ENCODE data around the gene PYGM.

Gene PYGM

DNA sequence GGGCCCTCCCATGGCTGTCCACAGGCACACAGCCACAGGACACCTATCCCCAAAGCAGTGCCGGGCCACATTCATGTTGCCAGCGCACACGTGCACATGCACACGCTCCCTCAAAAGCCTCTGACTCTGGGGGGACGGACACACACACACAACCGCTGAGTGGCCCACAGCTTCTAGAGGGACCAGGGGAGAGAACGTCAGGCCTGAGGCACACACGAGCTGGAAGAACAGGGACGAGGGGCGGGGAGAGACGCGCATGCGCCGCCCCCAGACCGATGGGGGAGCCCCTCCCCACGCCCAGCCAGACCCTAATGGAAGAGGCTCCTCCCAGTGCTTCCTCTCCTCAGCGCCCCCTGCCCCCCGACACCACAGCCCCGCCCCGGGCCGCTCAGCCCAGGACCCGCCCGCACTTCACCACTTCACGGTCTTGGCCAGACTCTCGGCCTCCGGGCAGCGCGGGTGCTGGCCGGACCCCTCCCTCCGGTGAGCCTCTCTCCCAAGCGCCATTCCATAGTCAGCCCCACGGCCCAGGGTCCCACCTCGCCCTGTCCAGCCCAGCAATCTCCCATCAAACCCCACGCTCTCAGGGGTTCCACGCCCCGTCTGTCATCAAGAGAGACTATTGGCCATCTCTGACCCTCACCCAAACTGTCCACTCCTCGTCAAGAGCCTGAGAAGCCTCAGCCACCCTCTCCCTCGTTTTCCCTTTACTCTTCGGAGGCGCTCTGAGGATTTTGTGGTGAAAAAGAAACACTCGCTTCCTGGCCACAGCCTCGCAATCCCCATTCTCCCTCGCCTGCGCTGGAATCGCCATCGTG is 48.4 kb downstream of the PYGM start:
- peaks cover 19 to 56% (median 19%) of the 10 kb centered on the region in 3 experiments for H3K27me3 ChIP-seq (ENCODE audit: control insufficient read depth in 3 of 3, insufficient read depth in 3 of 3, low read depth in 1 of 3, low read length in 3 of 3)
- H2BK120ac ChIP-seq (ENCODE audit: low read depth, low read length) = no peak overlapping the region
- H3K4me2 ChIP-seq (ENCODE audit: insufficient read depth, low read length, poor library complexity, severe bottlenecking) = peak overlapping the region; percentile 85
- H3K36me3 ChIP-seq (replicated peaks in 1 of 2; ENCODE audit: control insufficient read depth in 2 of 2, insufficient read depth in 2 of 2, low read length in 2 of 2) = no peaks in the 10 kb centered on the region
- peak overlapping the region; percentile 93 for H2AK5ac ChIP-seq (ENCODE audit: low read depth, low read length)
- no CpG with 5 or more reads among the region's 46 CpGs for WGBS, 2 donors (ENCODE audit: extremely low coverage in 2 of 2, insufficient read length in 2 of 2, insufficient replicate concordance in 1 of 2)
- peaks cover 0 to 2% of the 10 kb centered on the region in 2 donors for H3K9me3 ChIP-seq (replicated peaks in 1 of 2; ENCODE audit: control insufficient read depth in 2 of 2, insufficient read depth in 1 of 2, low read depth in 1 of 2, low read length in 2 of 2)
- no peak overlapping the region for H2AFZ ChIP-seq (ENCODE audit: low read length)
- H3K9ac ChIP-seq (ENCODE audit: low read depth, low read length, poor library complexity) = peak overlapping the region; percentile 50
- H3K79me1 ChIP-seq (ENCODE audit: low read depth, low read length) = no peaks in the 10 kb centered on the region
- H2BK5ac ChIP-seq (ENCODE audit: low read length) = no peak overlapping the region
- H3K14ac ChIP-seq (ENCODE audit: low read length) = peak overlapping the region; percentile 60
- no peak overlapping the region for H3K4ac ChIP-seq (ENCODE audit: low read length)
- H4K8ac ChIP-seq (ENCODE audit: low read depth, low read length) = no peak overlapping the region
- no peak overlapping the region for H4K91ac ChIP-seq (ENCODE audit: low read depth, low read length, poor library complexity)
- H3K18ac ChIP-seq (ENCODE audit: low read length) = peak overlapping the region; percentile 89
- H3K4me1 ChIP-seq (ENCODE audit: control insufficient read depth in 2 of 2, insufficient read depth in 1 of 2, low read depth in 1 of 2, low read length in 2 of 2) = peaks cover 24 to 25% of the 10 kb centered on the region in 2 donors
- H3K27ac ChIP-seq (replicated peaks; ENCODE audit: low read length) = no peak overlapping the region
- no peak overlapping the region for H2BK15ac ChIP-seq (ENCODE audit: low read length)
- H2BK12ac ChIP-seq (ENCODE audit: low read length) = peak overlapping the region; percentile 97
- peak overlapping the region; percentile 37 for H3K23ac ChIP-seq (ENCODE audit: low read depth, low read length, poor library complexity)
- peak overlapping the region in 1 of 2 donors; percentile 47 for H3K4me3 ChIP-seq (ENCODE audit: low read length in 2 of 2)
- peak; percentile 62 for DNase-seq (ENCODE audit: low spot score)

DNA sequence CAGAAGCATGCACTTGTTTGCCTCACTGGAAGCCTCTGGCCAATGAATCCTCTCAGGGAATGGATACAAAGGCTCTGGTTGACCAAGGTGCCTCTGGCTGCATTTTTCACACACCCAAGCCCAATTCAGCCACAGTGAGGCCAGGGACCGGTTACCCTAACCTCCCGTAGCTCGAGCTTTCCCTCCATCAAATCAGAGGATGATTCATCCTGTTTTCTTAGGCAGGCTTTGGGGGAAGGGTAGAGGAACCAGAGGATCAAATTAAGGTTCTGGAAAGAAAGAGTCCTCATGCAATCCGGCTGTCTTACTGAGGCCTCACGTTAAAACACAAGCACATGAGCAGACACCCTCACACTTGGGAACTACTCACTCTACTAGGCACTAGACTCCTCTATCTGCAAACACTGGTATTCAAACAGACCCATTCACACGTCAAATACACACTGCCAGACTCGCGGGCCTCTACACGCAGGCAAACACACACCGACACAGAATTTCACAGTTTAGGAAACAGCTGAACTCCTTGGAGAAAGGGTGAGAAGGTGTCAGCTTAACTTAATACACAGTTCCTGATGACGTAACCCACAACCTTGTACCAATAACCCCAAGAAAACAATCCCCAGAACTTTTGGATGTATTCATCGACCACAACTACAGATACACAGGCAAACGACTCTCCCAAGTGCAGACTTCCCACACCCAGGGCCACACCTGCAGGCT is 49.2 kb downstream of the PYGM start:
- Histone ChIP-seq H2BK5ac (ENCODE audit: low read length) (no peak overlapping the region), H3K9ac (ENCODE audit: low read depth, low read length, poor library complexity) (no peak overlapping the region), H3K23ac (ENCODE audit: low read depth, low read length, poor library complexity) (no peak overlapping the region), H2AFZ (ENCODE audit: low read length) (no peak overlapping the region), H3K27ac (replicated peaks; ENCODE audit: low read length) (no peak overlapping the region), H2BK12ac (ENCODE audit: low read length) (peak overlapping the region; percentile 64), H3K4me1 (ENCODE audit: control insufficient read depth in 2 of 2, insufficient read depth in 1 of 2, low read depth in 1 of 2, low read length in 2 of 2) (peaks cover 22 to 24% of the 10 kb centered on the region in 2 donors), H4K8ac (ENCODE audit: low read depth, low read length) (no peak overlapping the region), H3K27me3 (ENCODE audit: control insufficient read depth in 3 of 3, insufficient read depth in 3 of 3, low read depth in 1 of 3, low read length in 3 of 3) (peaks cover 18 to 53% (median 19%) of the 10 kb centered on the region in 3 experiments), H3K4me3 (ENCODE audit: low read length in 2 of 2) (peak overlapping the region in 1 of 2 donors; percentile 23), H2BK15ac (ENCODE audit: low read length) (no peak overlapping the region), H3K4me2 (ENCODE audit: insufficient read depth, low read length, poor library complexity, severe bottlenecking) (peak overlapping the region; percentile 85), H3K79me1 (ENCODE audit: low read depth, low read length) (no peaks in the 10 kb centered on the region), H2AK5ac (ENCODE audit: low read depth, low read length) (no peak overlapping the region), H3K36me3 (replicated peaks in 1 of 2; ENCODE audit: control insufficient read depth in 2 of 2, insufficient read depth in 2 of 2, low read length in 2 of 2) (no peaks in the 10 kb centered on the region), H3K4ac (ENCODE audit: low read length) (no peak overlapping the region), H3K14ac (ENCODE audit: low read length) (peak overlapping the region; percentile 60), H3K18ac (ENCODE audit: low read length) (peak overlapping the region; percentile 89), H3K9me3 (replicated peaks in 1 of 2; ENCODE audit: control insufficient read depth in 2 of 2, insufficient read depth in 1 of 2, low read depth in 1 of 2, low read length in 2 of 2) (peaks cover 0 to 2% of the 10 kb centered on the region in 2 donors), H2BK120ac (ENCODE audit: low read depth, low read length) (no peak overlapping the region), H4K91ac (ENCODE audit: low read depth, low read length, poor library complexity) (no peak overlapping the region)
- WGBS, 2 donors (ENCODE audit: extremely low coverage in 2 of 2, insufficient read length in 2 of 2, insufficient replicate concordance in 1 of 2) = no CpG with 5 or more reads among the region's 13 CpGs
- DNase-seq (ENCODE audit: low spot score) = no peak

DNA sequence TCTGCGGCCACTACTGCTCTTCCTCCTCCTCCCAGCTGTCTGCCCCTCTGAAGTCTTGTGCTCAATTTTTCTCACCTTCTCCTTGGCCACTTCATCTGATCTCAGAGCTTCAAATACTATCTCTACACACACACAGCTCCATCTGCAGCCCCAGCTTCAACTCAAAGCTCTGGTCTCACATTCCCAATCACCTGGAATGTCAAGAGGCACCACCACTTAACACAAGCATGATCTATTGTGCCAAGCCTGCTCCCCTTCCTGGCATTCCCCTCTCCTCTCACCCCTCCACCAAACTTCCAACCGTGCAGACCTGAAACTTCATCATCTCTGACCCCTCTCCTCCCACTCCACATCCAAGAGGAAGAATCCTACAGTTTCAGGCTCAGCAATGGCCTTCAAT is 54.3 kb downstream of the PYGM start:
- no peak overlapping the region for H4K91ac ChIP-seq (ENCODE audit: low read depth, low read length, poor library complexity)
- H2AK5ac ChIP-seq (ENCODE audit: low read depth, low read length) = no peak overlapping the region
- H3K4ac ChIP-seq (ENCODE audit: low read length) = no peak overlapping the region
- H3K36me3 ChIP-seq (replicated peaks in 1 of 2; ENCODE audit: control insufficient read depth in 2 of 2, insufficient read depth in 2 of 2, low read length in 2 of 2) = no peaks in the 10 kb centered on the region
- no peak overlapping the region for H3K9ac ChIP-seq (ENCODE audit: low read depth, low read length, poor library complexity)
- no peak overlapping the region for H2AFZ ChIP-seq (ENCODE audit: low read length)
- H2BK15ac ChIP-seq (ENCODE audit: low read length) = no peak overlapping the region
- no peak overlapping the region for H3K4me2 ChIP-seq (ENCODE audit: insufficient read depth, low read length, poor library complexity, severe bottlenecking)
- H3K23ac ChIP-seq (ENCODE audit: low read depth, low read length, poor library complexity) = no peak overlapping the region
- H3K79me1 ChIP-seq (ENCODE audit: low read depth, low read length) = no peaks in the 10 kb centered on the region
- DNase-seq (ENCODE audit: low spot score) = no peak
- H3K27ac ChIP-seq (replicated peaks; ENCODE audit: low read length) = no peak overlapping the region
- H3K18ac ChIP-seq (ENCODE audit: low read length) = no peak overlapping the region
- H3K14ac ChIP-seq (ENCODE audit: low read length) = no peak overlapping the region
- H2BK5ac ChIP-seq (ENCODE audit: low read length) = no peak overlapping the region
- no peak overlapping the region for H2BK120ac ChIP-seq (ENCODE audit: low read depth, low read length)
- no peaks in the 10 kb centered on the region for H3K9me3 ChIP-seq (replicated peaks in 1 of 2; ENCODE audit: control insufficient read depth in 2 of 2, insufficient read depth in 1 of 2, low read depth in 1 of 2, low read length in 2 of 2)
- peaks cover 0 to 4% (median 0%) of the 10 kb centered on the region in 3 experiments for H3K27me3 ChIP-seq (ENCODE audit: control insufficient read depth in 3 of 3, insufficient read depth in 3 of 3, low read depth in 1 of 3, low read length in 3 of 3)
- H3K4me3 ChIP-seq (ENCODE audit: low read length in 2 of 2) = peak overlapping the region in 1 of 2 donors; percentile 27
- H3K4me1 ChIP-seq (ENCODE audit: control insufficient read depth in 2 of 2, insufficient read depth in 1 of 2, low read depth in 1 of 2, low read length in 2 of 2) = peaks cover 5 to 6% of the 10 kb centered on the region in 2 donors
- H4K8ac ChIP-seq (ENCODE audit: low read depth, low read length) = no peak overlapping the region
- WGBS, 2 donors (ENCODE audit: extremely low coverage in 2 of 2, insufficient read length in 2 of 2, insufficient replicate concordance in 1 of 2) = no CpG with 5 or more reads among the region's 2 CpGs
- H2BK12ac ChIP-seq (ENCODE audit: low read length) = no peak overlapping the region

DNA sequence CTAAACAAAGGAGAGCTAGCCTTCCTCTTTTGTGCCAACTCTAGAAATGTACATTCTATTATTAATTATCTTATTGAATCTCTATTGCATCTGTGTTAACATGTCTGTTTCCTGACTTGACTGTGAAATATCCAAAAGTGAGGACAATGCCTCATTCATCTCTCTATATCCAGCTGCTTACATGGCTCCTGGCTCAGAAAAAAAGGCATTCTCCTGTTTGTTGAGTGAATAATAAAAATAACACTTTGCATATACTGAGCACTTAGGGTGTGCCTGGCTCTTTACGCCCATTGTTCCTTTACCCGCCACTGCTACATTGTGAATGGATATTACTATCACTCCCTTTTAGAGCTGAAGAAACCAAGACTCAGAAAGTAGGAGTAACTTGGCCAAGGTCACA is 56.7 kb downstream of the PYGM start:
- H3K23ac ChIP-seq (ENCODE audit: low read depth, low read length, poor library complexity) = no peak overlapping the region
- H2BK5ac ChIP-seq (ENCODE audit: low read length) = no peak overlapping the region
- no peak overlapping the region for H4K8ac ChIP-seq (ENCODE audit: low read depth, low read length)
- WGBS, 2 donors (ENCODE audit: extremely low coverage in 2 of 2, insufficient read length in 2 of 2, insufficient replicate concordance in 1 of 2) = no CpG with 5 or more reads among the region's 2 CpGs
- H3K14ac ChIP-seq (ENCODE audit: low read length) = no peak overlapping the region
- no peaks in the 10 kb centered on the region for H3K4me1 ChIP-seq (ENCODE audit: control insufficient read depth in 2 of 2, insufficient read depth in 1 of 2, low read depth in 1 of 2, low read length in 2 of 2)
- no peak overlapping the region for H2BK12ac ChIP-seq (ENCODE audit: low read length)
- H2AK5ac ChIP-seq (ENCODE audit: low read depth, low read length) = no peak overlapping the region
- no peak overlapping the region for H3K4me2 ChIP-seq (ENCODE audit: insufficient read depth, low read length, poor library complexity, severe bottlenecking)
- no peak for DNase-seq (ENCODE audit: low spot score)
- no peak overlapping the region for H2BK120ac ChIP-seq (ENCODE audit: low read depth, low read length)
- no peak overlapping the region for H3K4ac ChIP-seq (ENCODE audit: low read length)
- no peaks in the 10 kb centered on the region for H3K36me3 ChIP-seq (replicated peaks in 1 of 2; ENCODE audit: control insufficient read depth in 2 of 2, insufficient read depth in 2 of 2, low read length in 2 of 2)
- no peak overlapping the region for H3K18ac ChIP-seq (ENCODE audit: low read length)
- no peak overlapping the region for H3K9ac ChIP-seq (ENCODE audit: low read depth, low read length, poor library complexity)
- H4K91ac ChIP-seq (ENCODE audit: low read depth, low read length, poor library complexity) = no peak overlapping the region
- H3K27ac ChIP-seq (replicated peaks; ENCODE audit: low read length) = no peak overlapping the region
- no peaks in the 10 kb centered on the region for H3K27me3 ChIP-seq (ENCODE audit: control insufficient read depth in 3 of 3, insufficient read depth in 3 of 3, low read depth in 1 of 3, low read length in 3 of 3)
- H3K9me3 ChIP-seq (replicated peaks in 1 of 2; ENCODE audit: control insufficient read depth in 2 of 2, insufficient read depth in 1 of 2, low read depth in 1 of 2, low read length in 2 of 2) = no peaks in the 10 kb centered on the region
- H2BK15ac ChIP-seq (ENCODE audit: low read length) = no peak overlapping the region
- no peaks in the 10 kb centered on the region for H3K79me1 ChIP-seq (ENCODE audit: low read depth, low read length)
- H3K4me3 ChIP-seq (ENCODE audit: low read length in 2 of 2) = no peak overlapping the region
- no peak overlapping the region for H2AFZ ChIP-seq (ENCODE audit: low read length)
